Fibroblast of peridontal ligament (primary cell): Measurements from ENCODE around the gene LIN54.
"Not testable (repeated sequence)": the region's sequence is repeated elsewhere in the genome, so short reads cannot be mapped to it uniquely, and the experiment has no call there.

Source experiments
- DNase-seq: peaks from one replicate; pipeline ENCODE4 v3.0.0-alpha.2; 2010; ENCODE audit errors: extremely low read depth

Gene LIN54

GRCh38 chr4:83012200-83012686, 1.6 kb upstream of the LIN54 start:
- no peak for DNase-seq

- DNase-seq, result peak; percentile 19
Measured at GRCh38 chr4:83011689-83012199, 1.1 kb upstream of the LIN54 start.

DNA sequence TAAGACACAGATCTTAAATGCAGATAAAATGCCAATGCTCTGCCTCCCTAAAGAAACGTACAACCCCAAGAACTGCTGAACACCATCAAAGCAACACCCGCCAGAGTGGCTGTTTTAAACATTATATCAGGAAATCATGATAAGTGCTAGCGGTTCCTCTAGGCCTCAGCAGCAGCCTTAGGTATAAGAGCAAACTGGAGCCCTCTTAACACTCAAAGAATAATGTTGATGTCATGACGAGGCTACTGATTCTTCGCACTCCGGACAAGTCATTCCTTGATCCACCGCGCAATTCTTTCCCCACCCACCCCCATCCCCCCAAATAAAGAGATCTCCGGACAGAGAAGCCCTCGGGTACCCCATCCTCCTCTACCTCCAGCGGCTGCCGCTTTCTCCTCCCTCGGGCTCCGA, 507 bp downstream of the LIN54 start:
- peak; percentile 51 for DNase-seq

DNA sequence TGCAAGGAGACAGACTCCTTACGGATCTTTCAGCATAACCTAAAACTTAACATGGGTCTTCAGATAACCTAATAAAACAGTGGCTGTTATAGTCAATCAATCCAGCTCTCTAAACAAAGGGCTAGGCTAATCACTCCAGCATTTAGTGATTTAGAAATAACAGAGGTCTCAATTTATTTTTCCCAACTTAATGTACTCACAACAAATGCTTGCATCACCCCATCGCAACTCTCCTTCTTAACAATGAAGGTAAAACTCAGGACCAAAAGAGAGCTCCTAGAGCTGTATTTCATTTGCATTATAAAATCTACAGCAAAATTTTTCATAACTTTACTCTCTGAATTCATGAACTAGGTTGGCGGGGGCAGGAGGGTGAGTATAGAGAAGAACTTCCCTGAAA, 1.1 kb downstream of the LIN54 start:
- DNase-seq, result peak; percentile 55

- DNase-seq, result not testable (repeated sequence)
Measured at GRCh38 chr4:83003044-83003791, 7.4 kb downstream of the LIN54 start.

- DNase-seq, result no peak
Measured at GRCh38 chr4:83002329-83002728, 8.3 kb downstream of the LIN54 start.

- DNase-seq, result no peak
Measured at GRCh38 chr4:82998898-82999297, 11.7 kb downstream of the LIN54 start.

- DNase-seq, result no peak
Measured at GRCh38 chr4:82994834-82995233, 15.8 kb downstream of the LIN54 start.

DNA sequence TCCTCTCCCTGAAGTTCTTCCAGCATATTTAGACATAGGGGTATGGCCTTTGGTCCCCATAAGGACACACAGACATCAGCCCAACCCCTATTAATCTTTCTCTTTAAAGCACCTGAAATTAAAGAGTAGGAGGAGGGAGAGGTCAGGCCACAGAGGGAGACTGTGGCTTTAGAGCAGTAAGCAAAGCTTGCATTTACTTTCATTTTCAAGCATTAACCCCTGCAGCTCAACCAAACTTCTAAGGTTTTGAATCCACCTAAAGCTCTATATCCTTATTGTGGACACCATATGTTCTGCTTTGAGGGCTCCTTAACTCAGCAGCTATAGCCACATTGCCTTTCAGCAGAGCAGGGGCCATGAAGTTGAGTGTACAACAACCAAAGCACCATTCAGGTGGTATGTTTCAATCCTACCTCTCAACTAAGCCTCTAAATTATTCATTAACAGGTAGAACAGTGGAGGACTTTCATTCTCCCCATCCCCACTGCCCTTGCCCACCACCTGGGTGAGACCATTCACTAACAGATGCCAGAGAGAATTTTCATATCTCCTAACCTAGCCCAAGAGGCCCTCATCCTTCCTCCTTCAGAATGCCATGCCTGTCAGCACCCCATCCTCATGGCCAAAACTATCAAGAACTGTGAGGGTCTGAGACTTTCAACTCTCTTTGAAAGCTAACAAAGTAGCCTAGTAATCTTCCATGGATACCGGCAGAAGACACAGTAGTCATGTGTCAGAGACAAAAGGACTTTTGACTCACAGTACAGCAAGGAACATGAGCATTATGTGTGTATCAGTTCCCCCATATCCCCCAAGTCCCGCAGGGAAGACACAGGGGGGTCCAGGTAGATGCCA, 20.8 kb downstream of the LIN54 start:
- peak; percentile 49 for DNase-seq

DNA sequence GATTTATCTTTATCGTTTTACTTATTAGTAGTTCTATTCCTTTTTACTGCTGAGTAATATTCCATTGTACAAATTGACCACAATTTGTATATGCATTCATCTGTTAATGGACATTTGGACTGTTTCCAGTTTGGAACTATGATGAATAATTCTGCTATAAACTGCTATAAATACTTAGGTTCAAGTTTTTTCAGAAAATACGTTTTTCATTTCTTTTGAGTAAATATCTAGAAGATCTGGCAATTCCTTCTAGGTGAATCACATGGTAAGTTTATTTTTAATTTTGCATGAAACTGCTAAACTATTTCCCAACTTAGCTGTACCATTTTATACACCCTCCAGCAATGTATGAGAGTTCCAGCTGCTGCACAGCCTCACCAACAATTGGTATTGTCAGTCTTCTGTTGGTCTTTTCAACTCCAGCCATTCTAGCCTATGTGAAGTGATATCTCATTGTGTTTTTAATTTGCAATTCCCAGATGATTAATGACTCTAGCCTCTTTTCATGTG, 22.2 kb downstream of the LIN54 start:
- DNase-seq, result peak; percentile 95

DNA sequence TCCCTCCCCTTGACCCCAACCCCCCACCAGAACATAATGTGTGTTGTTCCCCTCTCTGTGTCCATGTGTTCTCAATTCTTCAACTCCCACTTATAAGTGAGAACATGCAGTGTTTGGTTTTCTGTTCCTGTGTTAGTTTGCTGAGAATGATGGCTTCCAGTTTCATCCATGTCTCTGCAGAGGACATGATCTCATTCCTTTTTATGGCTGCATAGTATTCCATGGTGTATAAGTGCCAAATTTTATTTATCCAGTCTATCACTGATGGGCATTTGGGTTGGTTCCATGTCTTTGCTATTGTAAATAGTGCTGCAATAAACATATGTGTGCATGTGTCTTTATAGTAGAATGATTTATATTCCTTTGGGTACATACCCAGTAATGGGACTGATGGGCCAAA, 23.1 kb downstream of the LIN54 start:
- DNase-seq, result not testable (repeated sequence)

DNA sequence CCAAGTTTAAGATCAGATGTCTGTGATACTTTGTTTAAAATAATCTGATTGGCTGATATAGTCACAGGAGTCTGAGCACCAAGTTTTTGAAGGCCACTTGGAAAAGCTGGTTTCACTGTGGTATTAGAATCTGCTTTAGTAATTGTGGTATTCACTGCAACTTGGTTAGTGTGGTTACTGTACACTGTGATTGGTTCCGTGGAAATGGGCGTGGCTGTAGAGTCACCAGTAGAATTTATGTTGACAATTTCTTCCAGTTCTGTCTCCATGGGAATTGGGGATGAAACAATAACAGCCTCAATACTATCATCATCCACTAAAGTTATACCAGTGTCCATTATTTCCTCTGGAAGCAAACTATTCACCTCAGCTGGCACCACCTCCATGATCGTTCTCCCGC, 26.2 kb downstream of the LIN54 start:
- DNase-seq, result peak; percentile 81

DNA sequence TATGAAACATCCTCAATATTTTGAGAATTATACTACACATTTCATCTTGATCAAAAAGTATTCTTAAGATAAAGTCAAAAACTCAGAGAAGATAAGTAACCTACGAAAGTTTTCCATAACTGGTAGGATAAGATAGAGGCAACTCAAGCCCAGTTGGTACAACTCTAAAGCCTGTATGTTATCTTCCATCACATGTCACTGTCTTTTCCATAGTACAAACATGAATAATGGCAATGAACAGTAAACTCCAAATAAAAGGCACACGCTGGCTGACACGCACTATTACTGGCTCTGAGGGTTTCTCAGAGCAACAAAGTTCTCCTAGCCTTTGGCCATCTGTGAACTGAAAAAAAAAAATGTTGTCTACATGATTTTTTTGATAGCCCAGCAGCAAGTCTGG, 27.2 kb downstream of the LIN54 start:
- DNase-seq, result no peak

GRCh38 chr4:82981138-82981537, 29.5 kb downstream of the LIN54 start:
- DNase-seq, result no peak

DNA sequence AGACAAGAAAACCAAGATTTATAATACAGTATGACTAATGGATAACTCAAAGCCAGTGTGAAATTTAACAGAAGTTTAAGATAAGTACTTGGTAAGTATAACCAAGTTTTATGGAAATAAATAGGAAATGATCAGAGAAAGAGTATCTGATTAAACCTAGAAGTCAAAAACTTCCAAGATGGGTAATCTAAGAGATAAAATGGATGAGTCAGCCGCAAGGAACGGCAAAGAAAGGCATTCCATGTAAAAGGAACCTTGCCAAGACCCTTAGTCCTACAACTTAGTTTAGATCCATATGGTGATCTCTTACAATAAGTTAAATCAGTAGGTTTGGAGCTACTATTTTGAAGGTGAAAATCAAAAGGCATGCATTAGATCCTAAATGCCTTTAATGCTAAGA, 34.8 kb downstream of the LIN54 start:
- no peak for DNase-seq

DNA sequence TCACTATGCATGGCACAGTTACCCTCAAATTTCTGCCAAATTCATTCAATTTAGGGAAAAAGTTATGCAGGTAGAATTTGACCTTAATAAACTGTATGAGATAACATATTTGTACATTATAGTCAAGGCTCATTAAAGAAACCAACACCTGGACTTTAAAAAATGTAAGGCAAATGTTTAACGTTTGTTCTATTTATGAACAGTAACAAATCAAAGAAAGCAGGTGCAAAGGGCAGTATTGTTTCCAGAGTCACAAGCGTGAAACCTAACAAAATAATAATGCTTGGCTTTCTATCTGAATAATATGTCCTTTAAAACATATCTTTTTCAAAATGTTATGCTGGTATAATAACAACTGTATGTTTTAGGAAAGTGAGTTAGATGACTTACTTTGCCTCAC, 41.2 kb downstream of the LIN54 start:
- DNase-seq, result no peak

- DNase-seq, result no peak
Measured at GRCh38 chr4:82968972-82969371, 41.7 kb downstream of the LIN54 start.

- DNase-seq, result no peak
Measured at GRCh38 chr4:82965763-82966162, 44.9 kb downstream of the LIN54 start.

DNA sequence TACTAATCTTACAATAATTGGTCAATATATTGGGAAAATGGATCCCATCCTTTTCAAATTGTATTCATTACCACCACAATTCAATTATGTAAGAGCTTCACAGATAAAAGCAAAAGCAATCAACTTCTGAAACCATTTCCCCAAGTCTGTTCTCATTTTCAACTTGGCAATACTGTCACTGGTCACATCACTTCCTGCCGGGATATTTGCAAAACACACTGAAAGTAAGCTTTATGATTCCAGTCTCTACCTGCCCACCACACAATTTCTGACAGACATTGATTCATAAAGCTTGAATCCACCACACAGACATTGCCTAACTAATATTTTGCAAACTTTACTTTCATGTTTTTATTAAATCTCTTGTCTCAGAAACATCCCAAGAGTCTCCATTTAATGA, 53.6 kb downstream of the LIN54 start:
- no peak for DNase-seq

DNA sequence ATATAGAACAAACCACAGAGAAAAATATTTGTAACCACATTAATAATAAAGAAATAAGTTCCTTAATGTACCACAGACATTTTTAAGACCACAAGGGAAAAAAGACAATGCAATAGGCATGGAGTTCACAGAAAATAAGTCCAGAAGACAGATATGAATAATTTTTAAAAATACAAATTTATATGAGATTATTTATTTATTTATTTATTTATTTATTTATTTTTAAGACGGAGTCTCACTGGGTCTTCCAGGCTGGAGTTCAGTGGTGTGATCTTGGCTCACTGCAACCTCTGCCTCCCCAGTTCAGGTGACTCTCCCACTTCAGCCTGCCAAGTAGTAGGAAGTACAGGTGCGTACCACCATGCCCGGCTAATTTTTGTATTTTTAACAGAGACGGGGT, 56.4 kb downstream of the LIN54 start:
- DNase-seq, result no peak

- DNase-seq, result no peak
Measured at GRCh38 chr4:82951196-82951595, 59.4 kb downstream of the LIN54 start.

GRCh38 chr4:82948647-82949204, 61.9 kb downstream of the LIN54 start:
- DNase-seq, result peak; percentile 45
